ENCODE results near the gene SNRPA1. TPM values are rescaled to one million over a fixed set of nuclear protein-coding genes. Genes with fewer than 3 reads are reported as not detected.

SNRPA1 gene
- total and polyA plus RNA-seq, 2 of the 13 experiments (the other 11 are each of a cell fraction or from before 2014, with no cell fraction given): 41.2 to 108 TPM

DNA sequence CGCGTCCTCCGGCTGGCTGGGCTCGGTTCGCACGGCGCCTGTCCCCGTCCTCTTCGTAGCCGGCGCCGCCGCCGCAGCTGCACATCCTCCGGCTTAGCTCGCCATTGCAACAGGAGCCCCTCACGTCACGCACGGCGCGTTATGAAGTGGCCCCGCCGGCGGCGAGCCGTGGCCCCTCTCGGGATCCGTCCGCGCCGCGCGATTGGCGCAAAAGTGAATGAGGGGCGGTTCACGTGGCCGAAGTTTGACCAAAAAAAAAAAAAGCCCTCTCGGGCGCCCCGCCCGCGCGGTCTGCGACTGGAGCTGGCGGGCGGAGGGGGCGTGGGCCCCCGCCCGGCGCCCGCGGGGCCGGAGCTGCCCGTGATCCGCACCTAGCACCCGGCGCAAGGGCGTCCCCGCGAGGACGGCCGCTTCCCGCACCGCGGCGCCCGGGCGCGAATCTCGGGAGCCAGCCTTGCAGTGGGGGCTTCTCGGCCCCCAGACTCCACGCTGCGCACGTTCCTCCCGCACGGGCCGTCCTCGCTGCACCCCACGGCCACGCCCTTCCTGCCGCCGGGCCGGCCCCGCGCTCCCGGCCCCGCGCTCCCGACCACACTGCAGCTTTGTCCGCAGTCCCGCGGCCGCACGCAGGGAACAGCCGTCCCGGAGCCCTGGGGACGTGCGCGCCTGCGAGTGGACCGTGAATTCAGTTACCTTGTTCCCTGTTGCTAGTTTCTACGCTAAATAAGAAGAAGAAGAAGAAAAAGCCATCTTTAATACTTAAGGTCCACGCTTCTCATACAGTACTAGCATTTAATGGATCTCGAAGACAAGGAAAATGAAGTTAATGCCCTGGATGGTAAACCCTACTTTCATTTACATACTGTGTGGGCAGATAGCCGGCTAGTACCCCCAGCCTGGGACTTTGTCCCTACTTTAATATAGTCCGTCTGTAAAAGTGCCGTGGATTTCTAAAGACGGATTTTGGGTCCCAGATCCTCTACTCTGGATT is 42.9 kb downstream of the SNRPA1 start, which contains the start of gene CHSY1 (continued):
- TF ChIP-seq, protein P1, sequence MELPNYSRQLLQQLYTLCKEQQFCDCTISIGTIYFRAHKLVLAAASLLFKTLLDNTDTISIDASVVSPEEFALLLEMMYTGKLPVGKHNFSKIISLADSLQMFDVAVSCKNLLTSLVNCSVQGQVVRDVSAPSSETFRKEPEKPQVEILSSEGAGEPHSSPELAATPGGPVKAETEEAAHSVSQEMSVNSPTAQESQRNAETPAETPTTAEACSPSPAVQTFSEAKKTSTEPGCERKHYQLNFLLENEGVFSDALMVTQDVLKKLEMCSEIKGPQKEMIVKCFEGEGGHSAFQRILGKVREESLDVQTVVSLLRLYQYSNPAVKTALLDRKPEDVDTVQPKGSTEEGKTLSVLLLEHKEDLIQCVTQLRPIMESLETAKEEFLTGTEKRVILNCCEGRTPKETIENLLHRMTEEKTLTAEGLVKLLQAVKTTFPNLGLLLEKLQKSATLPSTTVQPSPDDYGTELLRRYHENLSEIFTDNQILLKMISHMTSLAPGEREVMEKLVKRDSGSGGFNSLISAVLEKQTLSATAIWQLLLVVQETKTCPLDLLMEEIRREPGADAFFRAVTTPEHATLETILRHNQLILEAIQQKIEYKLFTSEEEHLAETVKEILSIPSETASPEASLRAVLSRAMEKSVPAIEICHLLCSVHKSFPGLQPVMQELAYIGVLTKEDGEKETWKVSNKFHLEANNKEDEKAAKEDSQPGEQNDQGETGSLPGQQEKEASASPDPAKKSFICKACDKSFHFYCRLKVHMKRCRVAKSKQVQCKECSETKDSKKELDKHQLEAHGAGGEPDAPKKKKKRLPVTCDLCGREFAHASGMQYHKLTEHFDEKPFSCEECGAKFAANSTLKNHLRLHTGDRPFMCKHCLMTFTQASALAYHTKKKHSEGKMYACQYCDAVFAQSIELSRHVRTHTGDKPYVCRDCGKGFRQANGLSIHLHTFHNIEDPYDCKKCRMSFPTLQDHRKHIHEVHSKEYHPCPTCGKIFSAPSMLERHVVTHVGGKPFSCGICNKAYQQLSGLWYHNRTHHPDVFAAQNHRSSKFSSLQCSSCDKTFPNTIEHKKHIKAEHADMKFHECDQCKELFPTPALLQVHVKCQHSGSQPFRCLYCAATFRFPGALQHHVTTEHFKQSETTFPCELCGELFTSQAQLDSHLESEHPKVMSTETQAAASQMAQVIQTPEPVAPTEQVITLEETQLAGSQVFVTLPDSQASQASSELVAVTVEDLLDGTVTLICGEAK (IDR thresholded peaks at IDR 0.05): no peak
- TF ChIP-seq, protein P1 (CRISPR knock-in tag; IDR thresholded peaks at IDR 0.05): peak; percentile 12; the same call in 1 of the 2 replicates
- peak; percentile 26; the same call in 1 of the 2 replicates for TF ChIP-seq ZNF563 (CRISPR knock-in tag; IDR thresholded peaks at IDR 0.05)
- 0 out of 2 replicates have a peak, but pooled peaks have one; percentile 21 for TF ChIP-seq RXRB (CRISPR knock-in tag; IDR thresholded peaks at IDR 0.05; ENCODE audit: borderline replicate concordance)
- peak; percentile 60; the same call in 1 of the 2 replicates for TF ChIP-seq ZSCAN20 (CRISPR knock-in tag; IDR thresholded peaks at IDR 0.05; ENCODE audit: borderline replicate concordance)
- TF ChIP-seq NAIF1 (CRISPR knock-in tag; IDR thresholded peaks at IDR 0.05; ENCODE audit: borderline replicate concordance): no peak
- TF ChIP-seq ASH2L (IDR thresholded peaks at IDR 0.05; ENCODE audit: insufficient read length, low read depth, low read length): peak; percentile 56
- TF ChIP-seq CREB1 (IDR thresholded peaks at IDR 0.05): peak; percentile 65
- peak; percentile 57; the same call in 1 of the 2 replicates for TF ChIP-seq CREB1 (CRISPR knock-in tag; IDR thresholded peaks at IDR 0.05)
- no peak for TF ChIP-seq GZF1 (CRISPR knock-in tag; IDR thresholded peaks at IDR 0.05)
- TF ChIP-seq ZNF841 (CRISPR knock-in tag; IDR thresholded peaks at IDR 0.05; ENCODE audit: borderline replicate concordance): no peak
- no peak for TF ChIP-seq ZMYM3 (CRISPR knock-in tag; IDR thresholded peaks at IDR 0.05)
- 0 out of 2 replicates have a peak, but pooled peaks have one; percentile 34 for TF ChIP-seq NCOA2 (CRISPR knock-in tag; IDR thresholded peaks at IDR 0.05)
- no peak for TF ChIP-seq ZNF44 (CRISPR knock-in tag; IDR thresholded peaks at IDR 0.05)
- TF ChIP-seq ISL2 (CRISPR knock-in tag; IDR thresholded peaks at IDR 0.05): 0 out of 2 replicates have a peak, but pooled peaks have one; percentile 41
- TF ChIP-seq ATRX (CRISPR knock-in tag; IDR thresholded peaks at IDR 0.05; ENCODE audit: borderline replicate concordance): no peak
- TF ChIP-seq ZNF740 (CRISPR knock-in tag; IDR thresholded peaks at IDR 0.05): no peak
- no peak for TF ChIP-seq CBX5 (CRISPR knock-in tag; IDR thresholded peaks at IDR 0.05; ENCODE audit: borderline replicate concordance)
- TF ChIP-seq ZNF589 (CRISPR knock-in tag; conservative IDR thresholded peaks at IDR 0.05): no peak
- TF ChIP-seq ZNF30 (CRISPR knock-in tag; IDR thresholded peaks at IDR 0.05): no peak

All from HepG2 (cell line).